GM18519 (cell line): ENCODE results near the gene PPARA.
"Not testable (repeated sequence)": the region's sequence is repeated elsewhere in the genome, so short reads cannot be mapped to it uniquely, and the experiment has no call there.

ENCODE experiments used
- ATAC-seq: cut with Tn5 transposase; IDR thresholded peaks from one replicate; pipeline ENCODE4 v1.9.1; 2021; ENCODE audit warnings: mild to moderate bottlenecking, moderate library complexity; ENCODE audit not compliant: unreplicated experiment, low FRiP score

PPARA gene

GRCh38 chr22:46265627-46266026, 115.3 kb downstream of the PPARA start:
- not testable (repeated sequence) for ATAC-seq

GRCh38 chr22:46267431-46268279, 117.3 kb downstream of the PPARA start, which contains the start of gene TTC38:
TSS of gene TTC38 (plus strand) at chr22:46268008. CDS start at chr22:46268040, 32 bp downstream.
- no peak for ATAC-seq

- ATAC-seq = no peak
Measured at GRCh38 chr22:46269564-46269963, 119.2 kb downstream of the PPARA start.

GRCh38 chr22:46272196-46272595, 121.9 kb downstream of the PPARA start:
- no peak for ATAC-seq

- ATAC-seq = no peak
Measured at GRCh38 chr22:46272762-46273431, 122.6 kb downstream of the PPARA start.

GRCh38 chr22:46273432-46274148, 123.3 kb downstream of the PPARA start:
- no peak for ATAC-seq

GRCh38 chr22:46274381-46274780, 124.1 kb downstream of the PPARA start:
- ATAC-seq = no peak

- no peak for ATAC-seq
Measured at GRCh38 chr22:46275455-46276122, 125.3 kb downstream of the PPARA start.

- ATAC-seq = no peak
Measured at GRCh38 chr22:46276563-46276962, 126.2 kb downstream of the PPARA start.

GRCh38 chr22:46278656-46279645, 128.6 kb downstream of the PPARA start:
- ATAC-seq = no peak

- ATAC-seq = no peak
Measured at GRCh38 chr22:46280063-46280817, 129.9 kb downstream of the PPARA start.

- ATAC-seq = no peak
Measured at GRCh38 chr22:46280999-46281623, 130.8 kb downstream of the PPARA start.

GRCh38 chr22:46281866-46282678, 131.7 kb downstream of the PPARA start:
- ATAC-seq = no peak

GRCh38 chr22:46286006-46286405, 135.7 kb downstream of the PPARA start:
- ATAC-seq = no peak

GRCh38 chr22:46286941-46287872, 136.9 kb downstream of the PPARA start:
- ATAC-seq = no peak
